ENCODE measurements around the gene PMFBP1. TPM values are rescaled to one million over a fixed set of nuclear protein-coding genes. Genes with fewer than 3 reads are reported as not detected.

Gene PMFBP1
- total and polyA plus RNA-seq, 2 experiments from 2014 or later, result 1.7 to 5.1 TPM

DNA sequence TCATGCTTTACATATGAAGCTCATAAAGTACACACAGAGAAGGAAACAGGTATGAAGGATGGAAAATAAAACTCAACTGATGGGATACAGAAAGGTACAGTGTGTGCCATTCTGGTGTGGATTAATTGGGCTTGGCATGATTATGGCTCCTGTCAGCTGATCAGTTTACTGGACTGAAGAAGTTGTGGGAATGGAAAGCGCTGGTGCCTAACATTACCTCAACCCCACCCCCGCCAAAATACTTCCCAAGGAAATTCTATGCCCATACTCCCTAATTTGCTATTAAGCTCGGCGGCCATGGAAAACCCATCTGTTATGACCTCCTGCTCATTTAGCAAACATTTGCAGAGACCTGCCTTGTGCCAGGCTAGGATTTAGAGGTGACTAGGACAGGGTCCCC is 16.6 kb upstream of the PMFBP1 start:
- no peaks in the 10 kb centered on the region for H3K4me1 ChIP-seq (ENCODE audit: low read depth)
- no peak overlapping the region for H3K27ac ChIP-seq
- H3K4me3 ChIP-seq, result no peak overlapping the region
- H3K27me3 ChIP-seq, result no peaks in the 10 kb centered on the region
- TF ChIP-seq, protein P1, sequence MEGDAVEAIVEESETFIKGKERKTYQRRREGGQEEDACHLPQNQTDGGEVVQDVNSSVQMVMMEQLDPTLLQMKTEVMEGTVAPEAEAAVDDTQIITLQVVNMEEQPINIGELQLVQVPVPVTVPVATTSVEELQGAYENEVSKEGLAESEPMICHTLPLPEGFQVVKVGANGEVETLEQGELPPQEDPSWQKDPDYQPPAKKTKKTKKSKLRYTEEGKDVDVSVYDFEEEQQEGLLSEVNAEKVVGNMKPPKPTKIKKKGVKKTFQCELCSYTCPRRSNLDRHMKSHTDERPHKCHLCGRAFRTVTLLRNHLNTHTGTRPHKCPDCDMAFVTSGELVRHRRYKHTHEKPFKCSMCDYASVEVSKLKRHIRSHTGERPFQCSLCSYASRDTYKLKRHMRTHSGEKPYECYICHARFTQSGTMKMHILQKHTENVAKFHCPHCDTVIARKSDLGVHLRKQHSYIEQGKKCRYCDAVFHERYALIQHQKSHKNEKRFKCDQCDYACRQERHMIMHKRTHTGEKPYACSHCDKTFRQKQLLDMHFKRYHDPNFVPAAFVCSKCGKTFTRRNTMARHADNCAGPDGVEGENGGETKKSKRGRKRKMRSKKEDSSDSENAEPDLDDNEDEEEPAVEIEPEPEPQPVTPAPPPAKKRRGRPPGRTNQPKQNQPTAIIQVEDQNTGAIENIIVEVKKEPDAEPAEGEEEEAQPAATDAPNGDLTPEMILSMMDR (IDR thresholded peaks at IDR 0.05; ENCODE audit: low read depth, low read length), result no peak
- no peaks in the 10 kb centered on the region for H3K9me3 ChIP-seq (ENCODE audit: low read depth)
- no peak for DNase-seq (ENCODE audit: low read depth in 1 of 2, low spot score in 1 of 2)
- no peaks in the 10 kb centered on the region for H3K36me3 ChIP-seq

DNA sequence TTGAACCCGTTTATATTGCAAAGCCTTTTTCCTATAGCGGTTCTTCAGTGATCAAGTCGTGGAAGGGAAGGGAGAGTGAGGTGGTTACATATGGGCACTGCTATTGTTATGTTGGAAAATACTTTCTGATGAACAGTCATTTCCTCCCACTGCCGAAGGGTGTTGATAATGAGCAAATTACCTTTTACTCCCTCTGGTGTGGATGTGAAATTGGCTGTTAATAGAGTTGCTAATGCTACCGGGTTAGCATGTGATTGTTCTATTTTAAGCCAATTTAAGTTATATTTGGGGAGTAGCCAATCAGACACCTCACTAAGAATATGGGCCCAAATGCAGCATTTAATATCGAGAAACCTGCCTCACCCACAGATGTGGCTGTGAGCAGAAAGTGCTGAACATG is 15.6 kb upstream of the PMFBP1 start:
- no peak overlapping the region for H3K4me3 ChIP-seq
- H3K27me3 ChIP-seq, result no peaks in the 10 kb centered on the region
- H3K9me3 ChIP-seq (ENCODE audit: low read depth), result no peaks in the 10 kb centered on the region

DNA sequence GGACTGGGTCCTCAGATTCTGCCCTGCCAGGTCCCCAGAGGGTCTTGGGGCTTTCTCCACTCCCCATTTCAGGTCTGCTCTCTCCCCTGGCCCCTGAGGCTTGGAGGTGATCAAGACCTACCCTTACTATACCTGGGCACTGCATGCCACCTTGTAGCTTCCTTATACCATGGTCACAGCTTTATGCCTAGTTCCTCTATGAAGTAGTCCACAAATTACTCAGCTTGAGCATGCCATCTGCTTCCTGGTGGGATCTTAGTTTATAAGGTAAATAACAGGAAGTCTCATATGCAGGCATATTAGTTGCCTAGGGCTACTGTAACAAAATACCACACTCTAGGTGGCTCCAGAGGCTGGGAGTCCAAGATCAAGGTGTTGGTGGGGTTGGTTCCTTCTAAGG is 11.0 kb upstream of the PMFBP1 start:
- Histone ChIP-seq H3K27ac (no peak overlapping the region), H3K36me3 (no peaks in the 10 kb centered on the region), H3K4me1 (ENCODE audit: low read depth) (no peaks in the 10 kb centered on the region), H3K27me3 (no peaks in the 10 kb centered on the region), H3K4me3 (no peak overlapping the region), H3K9me3 (ENCODE audit: low read depth) (no peaks in the 10 kb centered on the region)
- no peak for DNase-seq (ENCODE audit: low read depth in 1 of 2, low spot score in 1 of 2)
- TF ChIP-seq, protein P1 (IDR thresholded peaks at IDR 0.05; ENCODE audit: low read depth, low read length), result no peak

More for the DNA sequence above, 15.6 kb upstream of the PMFBP1 start:
- no peak for DNase-seq (ENCODE audit: low read depth in 1 of 2, low spot score in 1 of 2)
- TF ChIP-seq, protein P1 (IDR thresholded peaks at IDR 0.05; ENCODE audit: low read depth, low read length), result no peak
- Histone ChIP-seq H3K4me1 (ENCODE audit: low read depth) (no peaks in the 10 kb centered on the region), H3K36me3 (no peaks in the 10 kb centered on the region), H3K27ac (no peak overlapping the region)

DNA sequence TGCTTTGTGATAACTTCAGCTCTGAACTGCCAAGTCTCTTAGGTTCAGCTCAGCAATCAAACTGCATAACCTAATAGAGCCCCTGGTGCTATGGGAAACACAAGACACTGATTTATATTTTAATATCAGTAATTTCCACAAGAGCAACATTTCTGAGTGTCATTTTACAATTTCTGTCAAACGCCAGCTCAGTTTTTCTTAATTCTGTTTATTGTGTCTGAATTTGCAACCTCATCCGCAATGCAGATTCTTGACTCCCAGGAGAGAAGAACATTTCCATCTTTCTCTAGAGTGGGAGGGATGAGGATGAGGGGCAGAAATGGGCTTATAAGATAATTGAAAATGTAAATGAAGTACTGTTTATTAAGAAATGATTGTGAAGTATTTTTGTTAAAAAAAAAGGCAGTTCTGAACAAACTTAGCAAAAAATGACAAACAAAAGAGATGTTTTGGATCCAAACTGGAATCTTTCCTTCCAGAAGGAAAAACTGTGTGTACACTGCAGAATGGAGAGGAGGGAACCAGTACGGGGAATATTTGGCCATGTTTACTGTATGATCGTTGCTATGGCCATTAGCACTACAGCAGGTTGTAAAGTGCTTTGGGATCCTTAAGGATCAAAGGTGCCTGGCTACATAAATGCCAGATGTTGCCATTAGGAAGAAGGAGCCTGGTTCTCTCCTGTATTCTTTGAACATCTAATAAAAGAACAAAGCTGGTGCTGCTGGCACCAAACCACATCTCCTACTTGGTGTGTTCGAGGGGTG is 7.4 kb upstream of the PMFBP1 start:
- no peaks in the 10 kb centered on the region for H3K27me3 ChIP-seq
- TF ChIP-seq, protein P1 (IDR thresholded peaks at IDR 0.05; ENCODE audit: low read depth, low read length), result no peak
- H3K9me3 ChIP-seq (ENCODE audit: low read depth), result no peaks in the 10 kb centered on the region
- no peaks in the 10 kb centered on the region for H3K4me1 ChIP-seq (ENCODE audit: low read depth)
- no peaks in the 10 kb centered on the region for H3K36me3 ChIP-seq
- no peak overlapping the region for H3K27ac ChIP-seq
- DNase-seq (ENCODE audit: low read depth in 1 of 2, low spot score in 1 of 2), result no peak
- H3K4me3 ChIP-seq, result no peak overlapping the region

DNA sequence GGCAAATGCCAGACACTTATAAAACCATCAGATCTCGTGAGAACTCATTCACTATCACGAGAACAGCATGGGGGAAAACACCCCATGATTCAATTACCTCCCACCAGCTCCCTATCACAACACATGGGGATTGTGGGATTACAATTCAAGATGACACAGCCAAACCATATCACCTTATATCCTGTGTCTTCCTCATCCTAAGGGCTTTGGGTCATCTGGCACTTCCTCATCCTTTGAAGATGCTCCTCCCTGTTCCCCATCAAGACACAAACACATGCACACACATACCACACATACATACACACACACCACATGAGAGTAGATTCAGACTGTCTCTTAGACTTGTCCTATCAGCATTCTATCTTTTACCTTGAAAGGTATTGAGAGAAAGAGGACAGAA is 2.8 kb upstream of the PMFBP1 start:
- H3K4me1 ChIP-seq (ENCODE audit: low read depth), result no peaks in the 10 kb centered on the region
- no peaks in the 10 kb centered on the region for H3K36me3 ChIP-seq
- no peak overlapping the region for H3K27ac ChIP-seq
- H3K27me3 ChIP-seq, result no peaks in the 10 kb centered on the region
- TF ChIP-seq, protein P1 (IDR thresholded peaks at IDR 0.05; ENCODE audit: low read depth, low read length), result no peak
- no peaks in the 10 kb centered on the region for H3K9me3 ChIP-seq (ENCODE audit: low read depth)
- DNase-seq (ENCODE audit: low read depth in 1 of 2, low spot score in 1 of 2), result no peak
- H3K4me3 ChIP-seq, result no peak overlapping the region

Measured in cardiac muscle cell (in vitro differentiated cells and primary cell).